GM12864 (cell line): ENCODE measurements around the gene CTTNBP2NL.
"Not testable (repeated sequence)": the region's sequence is repeated elsewhere in the genome, so short reads cannot be mapped to it uniquely, and the experiment has no call there.

ENCODE experiments used
- DNase-seq: peaks from one replicate; pipeline ENCODE4 v3.0.0-alpha.2; 2011; ENCODE audit warnings: low read depth
- H3K4me3 ChIP-seq: 2 replicates; pipeline ENCODE4 v1.5.1; 2011; ENCODE audit warnings: mild to moderate bottlenecking, low read depth, low read length, control low read depth
- TF ChIP-seq, protein P1 (sequence below): IDR thresholded peaks from 2 replicates; pipeline ENCODE4 v1.5.1; 2011; ENCODE audit warnings: low read depth, mild to moderate bottlenecking, moderate library complexity, low read length, control low read depth, inconsistent platforms; ENCODE audit errors: missing control alignments

CTTNBP2NL gene

DNA sequence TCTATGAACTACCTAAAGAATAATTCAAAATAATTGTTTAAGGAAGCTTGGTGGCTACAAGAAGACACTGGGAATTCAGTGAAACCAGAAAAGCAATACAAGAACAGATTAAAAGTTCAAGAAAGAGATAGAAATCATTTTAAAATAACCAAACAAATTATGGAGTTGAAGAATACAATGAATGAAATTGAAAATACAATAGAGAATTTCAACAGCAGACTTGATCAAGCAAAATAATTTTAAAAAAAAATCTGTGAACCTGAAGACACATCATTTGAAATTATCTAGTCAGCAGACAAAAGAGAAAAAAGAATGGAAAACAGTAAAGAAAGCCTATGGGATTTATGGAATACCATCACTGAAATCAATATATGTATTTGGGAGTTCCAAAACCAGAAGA is 81.5 kb downstream of the CTTNBP2NL start:
- no peak for DNase-seq
- H3K4me3 ChIP-seq = no peak overlapping the region
- TF ChIP-seq, protein P1, sequence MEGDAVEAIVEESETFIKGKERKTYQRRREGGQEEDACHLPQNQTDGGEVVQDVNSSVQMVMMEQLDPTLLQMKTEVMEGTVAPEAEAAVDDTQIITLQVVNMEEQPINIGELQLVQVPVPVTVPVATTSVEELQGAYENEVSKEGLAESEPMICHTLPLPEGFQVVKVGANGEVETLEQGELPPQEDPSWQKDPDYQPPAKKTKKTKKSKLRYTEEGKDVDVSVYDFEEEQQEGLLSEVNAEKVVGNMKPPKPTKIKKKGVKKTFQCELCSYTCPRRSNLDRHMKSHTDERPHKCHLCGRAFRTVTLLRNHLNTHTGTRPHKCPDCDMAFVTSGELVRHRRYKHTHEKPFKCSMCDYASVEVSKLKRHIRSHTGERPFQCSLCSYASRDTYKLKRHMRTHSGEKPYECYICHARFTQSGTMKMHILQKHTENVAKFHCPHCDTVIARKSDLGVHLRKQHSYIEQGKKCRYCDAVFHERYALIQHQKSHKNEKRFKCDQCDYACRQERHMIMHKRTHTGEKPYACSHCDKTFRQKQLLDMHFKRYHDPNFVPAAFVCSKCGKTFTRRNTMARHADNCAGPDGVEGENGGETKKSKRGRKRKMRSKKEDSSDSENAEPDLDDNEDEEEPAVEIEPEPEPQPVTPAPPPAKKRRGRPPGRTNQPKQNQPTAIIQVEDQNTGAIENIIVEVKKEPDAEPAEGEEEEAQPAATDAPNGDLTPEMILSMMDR = no peak

DNA sequence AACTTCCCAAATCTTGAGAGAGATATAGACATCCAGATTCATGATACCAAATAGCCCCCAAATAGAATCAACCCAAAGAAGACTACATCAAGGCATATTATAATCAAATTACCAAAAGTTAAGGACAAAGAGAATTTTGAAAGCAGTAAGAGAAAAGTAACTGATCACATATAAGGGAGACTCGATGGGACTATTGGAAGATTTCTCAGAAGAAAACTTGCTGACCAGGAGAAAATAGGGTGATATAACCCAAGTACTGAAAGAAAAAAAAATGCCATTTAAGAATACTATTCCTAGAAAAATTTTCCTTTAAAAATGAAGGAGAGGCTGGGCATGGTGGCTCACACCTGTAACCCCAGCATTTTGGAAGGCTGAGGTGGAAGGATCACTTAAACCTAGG is 82.3 kb downstream of the CTTNBP2NL start:
- DNase-seq = no peak
- H3K4me3 ChIP-seq = no peak overlapping the region
- TF ChIP-seq, protein P1 = no peak

DNA sequence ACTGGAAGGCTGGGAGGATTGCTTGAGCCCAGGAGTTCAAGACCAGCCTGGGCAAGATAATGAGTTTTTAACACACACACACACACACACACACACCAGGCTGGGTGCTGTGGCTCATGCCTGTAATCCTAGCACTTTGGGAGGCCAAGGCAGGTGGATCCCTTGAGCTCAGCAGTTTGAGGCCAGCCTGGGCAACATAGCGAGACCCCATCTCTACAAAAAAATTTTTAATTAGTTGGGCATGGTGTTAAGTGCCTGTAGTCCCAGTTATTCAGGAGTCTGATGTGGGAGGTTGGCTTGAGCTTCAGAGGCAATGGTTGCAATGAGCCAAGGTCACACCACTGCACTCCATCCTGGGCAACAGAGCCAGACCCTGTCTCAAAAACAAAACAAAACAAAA is 90.0 kb downstream of the CTTNBP2NL start:
- H3K4me3 ChIP-seq, DNase-seq: not testable (repeated sequence)

DNA sequence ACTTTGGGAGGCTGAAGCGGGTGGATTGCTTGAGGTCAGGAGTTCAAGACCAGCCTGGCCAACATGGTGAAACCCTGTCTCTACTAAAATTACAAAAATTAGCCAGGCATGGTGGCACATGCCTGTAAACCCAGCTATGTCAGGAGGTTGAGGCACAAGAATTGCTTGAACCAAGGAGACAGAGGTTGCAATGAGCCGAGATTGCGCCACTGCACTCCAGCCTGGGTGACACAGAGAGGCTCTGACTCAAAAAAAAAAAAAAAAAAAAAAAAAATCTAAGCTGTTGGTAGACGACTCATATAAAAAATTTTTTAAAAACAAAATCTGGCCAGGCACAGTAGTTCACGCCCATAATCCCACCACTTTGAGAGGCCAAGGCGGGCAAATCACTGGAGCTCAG is 91.7 kb downstream of the CTTNBP2NL start:
- not testable (repeated sequence) for H3K4me3 ChIP-seq, DNase-seq

DNA sequence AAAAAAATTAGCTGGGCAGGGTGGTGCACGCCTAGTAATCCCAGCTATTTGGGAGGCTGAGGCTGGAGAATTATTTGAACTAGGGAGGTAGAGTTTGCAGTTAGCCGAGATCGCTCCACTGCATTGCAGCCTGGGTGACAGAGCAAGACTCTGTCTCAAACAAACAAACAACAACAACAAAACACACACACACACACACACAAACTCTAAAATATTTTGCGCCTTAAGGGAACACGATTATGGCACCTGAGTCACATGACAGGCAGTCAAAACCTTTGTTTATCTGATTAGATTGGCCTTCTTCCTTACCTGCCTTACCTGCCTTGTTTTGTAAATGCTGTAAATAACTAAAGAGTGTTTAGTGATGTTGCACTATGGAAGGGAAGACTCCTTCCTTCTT is 92.1 kb downstream of the CTTNBP2NL start:
- TF ChIP-seq, protein P1 = no peak
- no peak for DNase-seq
- H3K4me3 ChIP-seq = no peak overlapping the region

DNA sequence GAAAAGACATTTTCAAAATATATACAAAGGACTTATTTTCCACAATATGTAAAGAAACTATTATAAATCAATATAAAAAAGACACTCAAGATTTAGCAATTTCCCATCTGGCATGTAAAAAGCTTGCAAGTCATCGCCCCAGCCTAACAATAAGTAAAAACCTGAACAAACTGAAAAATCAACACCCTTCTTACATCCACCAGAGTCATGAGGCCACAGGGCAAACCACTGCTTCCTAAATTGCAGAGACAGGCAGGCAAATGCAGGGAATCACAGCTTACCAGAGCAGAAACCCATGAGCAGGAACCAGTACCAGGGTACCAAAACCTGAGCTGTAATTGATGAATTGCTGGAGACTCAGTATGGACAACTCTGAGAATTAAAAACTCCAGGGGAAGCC is 96.1 kb downstream of the CTTNBP2NL start:
- H3K4me3 ChIP-seq = no peak overlapping the region
- TF ChIP-seq, protein P1 = no peak
- DNase-seq = no peak

DNA sequence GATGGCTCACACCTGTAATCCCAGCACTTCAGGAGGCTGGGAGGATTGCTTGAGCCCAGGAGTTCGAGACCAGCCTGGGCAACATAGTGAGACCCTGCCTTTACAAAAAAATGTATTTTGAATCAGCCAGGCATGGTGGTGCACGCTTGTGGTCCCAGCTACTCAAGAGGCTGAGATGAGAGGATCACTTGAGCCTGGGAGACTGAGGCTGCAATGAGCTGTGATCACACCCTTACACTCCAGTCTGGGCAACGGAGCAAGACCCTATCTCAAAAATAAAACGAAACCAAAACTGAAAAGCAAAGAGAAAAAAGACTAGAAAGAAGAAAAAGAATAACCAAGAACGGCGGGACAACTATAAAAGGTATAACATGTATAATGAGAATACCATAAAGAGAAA is 97.3 kb downstream of the CTTNBP2NL start:
- DNase-seq = no peak
- no peak overlapping the region for H3K4me3 ChIP-seq
- TF ChIP-seq, protein P1 = no peak

DNA sequence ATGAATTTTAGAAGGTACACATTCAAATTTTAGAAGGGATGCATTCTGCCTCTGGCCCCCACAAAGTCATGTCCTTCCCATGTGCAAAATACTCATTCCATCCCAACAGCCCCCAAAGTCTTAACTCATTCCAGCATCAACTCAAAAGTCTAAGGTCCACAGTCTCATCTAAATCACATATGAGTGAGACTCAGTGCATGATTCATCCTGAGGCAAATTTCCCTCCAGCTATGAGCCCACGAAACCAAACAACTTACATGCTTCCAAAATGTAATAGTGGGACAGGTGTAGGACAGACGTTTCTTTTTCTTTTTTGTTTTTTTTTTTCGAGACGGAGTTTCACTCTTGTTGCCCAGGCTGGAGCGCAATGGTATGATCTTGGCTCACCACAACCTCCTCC is 100.3 kb downstream of the CTTNBP2NL start:
- no peak overlapping the region for H3K4me3 ChIP-seq
- no peak for DNase-seq
- TF ChIP-seq, protein P1 = no peak
